Uterus (tissue), 4 donors: ENCODE results near the gene FOXA3. TPM values are rescaled to one million over a fixed set of nuclear protein-coding genes. Genes with fewer than 3 reads are reported as not detected.

Source experiments
- DNase-seq, 2 donors: peaks; one replicate each; pipeline ENCODE4 v3.0.0-alpha.2; 2019 to 2020
- H3K27ac ChIP-seq, 2 donors: fragments of 200-600 bp; sonication (generic); 1 replicate in 1 of 2; 2 replicates in 1 of 2; pipeline ENCODE4 v1.5.1; 2016 to 2018
- H3K27me3 ChIP-seq, 2 donors: fragments of 200-600 bp; sonication (generic); one replicate each; pipeline ENCODE4 v1.5.1; 2018 to 2019; ENCODE audit warnings: control low read depth in 1 of 2
- H3K36me3 ChIP-seq, 2 donors: fragments of 200-600 bp; sonication (generic); one replicate each; pipeline ENCODE4 v1.5.1; 2019; ENCODE audit warnings: control low read depth in 1 of 2
- H3K4me1 ChIP-seq, 2 donors: fragments of 200-600 bp; sonication (generic); one replicate each; pipeline ENCODE4 v1.5.1; 2018 to 2019; ENCODE audit warnings: control low read depth in 1 of 2
- H3K4me3 ChIP-seq, 2 donors: fragments of 200-600 bp; sonication (generic); 1 replicate in 1 of 2; 2 replicates in 1 of 2; pipeline ENCODE4 v1.5.1; 2018 to 2019; ENCODE audit warnings: mild to moderate bottlenecking in 1 of 2
- H3K9me3 ChIP-seq, 2 donors: fragments of 200-600 bp; sonication (generic); one replicate each; pipeline ENCODE4 v1.5.1; 2019; ENCODE audit warnings: control low read depth in 1 of 2
- POLR2A ChIP-seq, 2 donors: fragments of 450-650 bp; IDR thresholded peaks; one replicate each; pipeline ENCODE4 v1.6.1; 2016; ENCODE audit warnings: antibody characterized with exemption in 2 of 2, mild to moderate bottlenecking in 1 of 2, moderate library complexity in 1 of 2
- intact Hi-C: fragments of 100-400 bp; cut with DNase I; formaldehyde crosslinking; loops from one replicate; pipeline ENCODE4 v1.15.1; 2023; ENCODE audit warnings: low total_unique reads
- total RNA-seq, 4 donors: library from RNA; depleted of rRNA in 3 of 4; stranded (reverse); fragments of >200 nt in 3 of 4; gene quantifications; one replicate each; pipeline versions ENCODE4 v1.1.0 to v1.2.4, GENCODE V29; 2014 to 2023
- TF ChIP-seq, protein P1 (sequence below), 4 experiments: fragments of 200-600 bp in 2 of 4; fragments of 450-650 bp in 2 of 4; sonication (generic) in 2 of 4; IDR thresholded peaks; one replicate each; pipeline ENCODE4 v1.5.1; 2016 to 2019; ENCODE audit warnings: antibody characterized with exemption in 4 of 4, mild to moderate bottlenecking in 2 of 4, moderate library complexity in 1 of 4
- donor health status: DM: yes; HTN: yes; CAD: no.

Gene FOXA3
- total RNA-seq, 4 donors from 2014 or later, result not detected

DNA sequence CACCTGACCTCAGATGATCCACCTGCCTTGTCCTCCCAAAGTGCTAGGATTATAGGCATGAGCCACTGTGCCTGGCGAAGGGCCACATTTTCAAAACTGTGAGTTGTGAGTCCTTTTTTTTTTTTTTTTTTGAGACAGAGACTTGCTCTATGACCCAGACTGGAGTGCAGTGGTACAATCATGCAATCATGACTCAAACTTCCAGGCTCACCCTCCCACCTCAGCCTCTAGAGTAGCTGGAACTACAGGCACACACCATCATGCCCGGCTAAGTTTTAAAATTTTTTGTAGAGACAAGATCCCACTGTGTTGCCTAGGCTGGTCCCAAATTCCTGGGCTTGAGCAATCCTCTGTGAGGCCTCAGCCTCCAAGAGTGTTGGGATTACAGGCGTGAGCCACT is 42.1 kb downstream of the FOXA3 start:
- intact Hi-C loops, result no loop called here
- DNase-seq, result no peak
- H3K4me1 ChIP-seq, result peaks cover 0 to 6% of the 10 kb centered on the region in 2 donors
- TF ChIP-seq POLR2A (IDR thresholded peaks at IDR 0.05), result no peak
- TF ChIP-seq, protein P1, sequence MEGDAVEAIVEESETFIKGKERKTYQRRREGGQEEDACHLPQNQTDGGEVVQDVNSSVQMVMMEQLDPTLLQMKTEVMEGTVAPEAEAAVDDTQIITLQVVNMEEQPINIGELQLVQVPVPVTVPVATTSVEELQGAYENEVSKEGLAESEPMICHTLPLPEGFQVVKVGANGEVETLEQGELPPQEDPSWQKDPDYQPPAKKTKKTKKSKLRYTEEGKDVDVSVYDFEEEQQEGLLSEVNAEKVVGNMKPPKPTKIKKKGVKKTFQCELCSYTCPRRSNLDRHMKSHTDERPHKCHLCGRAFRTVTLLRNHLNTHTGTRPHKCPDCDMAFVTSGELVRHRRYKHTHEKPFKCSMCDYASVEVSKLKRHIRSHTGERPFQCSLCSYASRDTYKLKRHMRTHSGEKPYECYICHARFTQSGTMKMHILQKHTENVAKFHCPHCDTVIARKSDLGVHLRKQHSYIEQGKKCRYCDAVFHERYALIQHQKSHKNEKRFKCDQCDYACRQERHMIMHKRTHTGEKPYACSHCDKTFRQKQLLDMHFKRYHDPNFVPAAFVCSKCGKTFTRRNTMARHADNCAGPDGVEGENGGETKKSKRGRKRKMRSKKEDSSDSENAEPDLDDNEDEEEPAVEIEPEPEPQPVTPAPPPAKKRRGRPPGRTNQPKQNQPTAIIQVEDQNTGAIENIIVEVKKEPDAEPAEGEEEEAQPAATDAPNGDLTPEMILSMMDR (IDR thresholded peaks at IDR 0.05), result no peak
- no peaks in the 10 kb centered on the region for H3K9me3 ChIP-seq
- no peak overlapping the region for H3K4me3 ChIP-seq
- H3K27ac ChIP-seq, result no peak overlapping the region
- H3K36me3 ChIP-seq, result no peaks in the 10 kb centered on the region
- H3K27me3 ChIP-seq, result no peaks in the 10 kb centered on the region

DNA sequence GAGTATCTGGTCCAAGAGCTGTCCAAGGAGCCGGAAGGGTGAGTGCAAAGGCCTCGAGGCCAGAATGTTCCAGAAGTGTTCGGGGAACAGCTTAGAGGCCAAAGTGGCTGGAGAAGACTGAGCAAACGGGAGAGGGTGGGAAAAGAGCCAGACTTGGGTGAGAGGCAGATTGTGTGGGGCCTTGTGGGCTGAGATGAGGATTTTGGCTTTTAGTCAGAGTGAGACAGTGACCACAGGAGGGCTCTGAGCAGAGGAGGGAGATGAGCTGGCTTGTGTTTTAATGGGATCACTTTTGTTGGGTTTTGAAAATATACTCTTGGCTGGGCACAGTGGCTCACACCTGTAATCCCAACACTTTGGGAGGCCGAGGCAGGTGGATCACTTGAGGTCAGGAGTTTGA is 44.8 kb downstream of the FOXA3 start:
- TF ChIP-seq, protein P1 (IDR thresholded peaks at IDR 0.05), result no peak
- no peak for TF ChIP-seq POLR2A (IDR thresholded peaks at IDR 0.05)
- no peak for DNase-seq
- H3K27ac ChIP-seq, result no peak overlapping the region
- no peaks in the 10 kb centered on the region for H3K36me3 ChIP-seq
- H3K27me3 ChIP-seq, result no peaks in the 10 kb centered on the region
- intact Hi-C loops, result no loop called here
- H3K9me3 ChIP-seq, result no peaks in the 10 kb centered on the region
- no peaks in the 10 kb centered on the region for H3K4me1 ChIP-seq
- H3K4me3 ChIP-seq, result no peak overlapping the region

DNA sequence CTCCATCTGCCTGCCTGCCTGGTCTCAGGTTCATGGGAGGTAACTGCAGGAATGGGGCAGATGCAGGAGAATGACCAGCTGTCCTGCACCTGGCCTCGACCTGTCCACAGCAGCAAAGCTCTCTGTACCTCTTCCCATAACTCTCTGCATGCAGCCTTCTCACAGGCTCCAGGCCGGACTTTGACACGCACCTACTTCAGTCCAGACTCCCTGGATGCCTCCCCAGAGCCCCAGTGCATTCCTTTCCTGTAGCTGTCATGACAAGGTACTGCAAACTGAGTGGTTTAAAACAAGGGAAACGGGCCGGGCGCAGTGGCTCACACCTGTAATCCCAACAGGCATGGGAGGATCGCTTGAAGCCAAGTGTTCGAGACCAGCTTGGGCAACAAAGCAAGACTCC is 47.2 kb downstream of the FOXA3 start:
- H3K36me3 ChIP-seq, result no peaks in the 10 kb centered on the region
- no peaks in the 10 kb centered on the region for H3K4me1 ChIP-seq
- intact Hi-C loops, result no loop called here
- H3K27me3 ChIP-seq, result no peaks in the 10 kb centered on the region
- H3K27ac ChIP-seq, result no peak overlapping the region
- DNase-seq, result no peak
- no peak overlapping the region for H3K4me3 ChIP-seq
- H3K9me3 ChIP-seq, result no peaks in the 10 kb centered on the region
- TF ChIP-seq POLR2A (IDR thresholded peaks at IDR 0.05), result no peak
- TF ChIP-seq, protein P1 (IDR thresholded peaks at IDR 0.05), result no peak

DNA sequence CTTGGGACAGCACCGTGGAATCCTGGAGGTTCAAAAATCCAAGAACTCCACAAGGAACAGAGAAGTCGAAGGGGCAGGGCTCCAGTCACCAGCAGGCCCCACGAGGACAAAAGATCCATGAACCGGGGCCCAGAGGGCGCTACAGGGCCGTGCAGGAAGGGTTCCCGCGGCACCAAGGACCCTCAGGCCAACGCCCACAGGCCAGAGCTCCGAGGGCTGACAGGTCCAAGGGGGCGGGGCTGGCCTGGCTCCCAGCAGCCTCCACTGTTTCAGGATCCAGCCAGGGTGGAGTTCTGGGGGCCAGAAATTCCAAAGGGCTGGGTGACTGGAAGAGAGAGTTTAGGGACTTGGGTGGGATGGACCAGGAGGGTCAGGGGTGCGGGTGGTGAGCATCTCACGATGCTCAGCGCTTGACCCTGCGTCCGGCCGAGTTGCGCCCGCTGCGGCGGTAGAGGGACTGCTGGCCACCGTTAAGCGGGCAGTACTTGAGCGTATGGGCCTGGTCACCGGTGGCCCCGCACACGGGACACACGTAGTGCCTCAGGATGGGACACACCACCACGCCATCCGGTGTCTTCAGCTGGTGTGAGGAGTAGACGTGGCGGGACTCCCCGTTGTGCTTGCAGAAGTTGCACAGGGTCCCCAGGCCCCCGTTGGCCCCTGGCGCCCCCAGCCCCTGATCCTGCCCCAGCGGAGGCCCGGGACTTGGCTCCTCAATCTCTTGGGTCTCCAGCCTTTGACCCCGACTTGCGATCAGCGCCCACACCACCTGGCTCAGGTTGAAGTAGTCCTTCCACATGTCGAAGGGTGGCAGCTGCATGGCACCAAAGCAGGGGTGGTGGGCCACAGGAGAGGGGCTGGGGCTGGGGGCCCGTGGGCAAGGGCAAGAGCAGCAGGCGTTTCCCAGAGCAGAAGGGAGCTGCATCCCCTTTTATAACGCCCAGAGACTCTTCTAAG is 50.0 kb downstream of the FOXA3 start, which contains the start of gene NANOS2:
Gene NANOS2, minus strand, starts transcription at position 905 of the 957 bp plus-strand sequence. Its CDS starts 85 bp downstream, at position 820.
- Histone ChIP-seq H3K36me3 (no peaks in the 10 kb centered on the region), H3K27me3 (no peaks in the 10 kb centered on the region), H3K27ac (no peak within 1 kb of the TSS), H3K4me1 (no peaks in the 10 kb centered on the region), H3K4me3 (no peak within 1 kb of the TSS), H3K9me3 (no peaks in the 10 kb centered on the region)
- intact Hi-C loops, result no loop called here
- no peak for DNase-seq
- TF ChIP-seq, protein P1 (IDR thresholded peaks at IDR 0.05), result no peak
- TF ChIP-seq POLR2A (IDR thresholded peaks at IDR 0.05), result no peak

DNA sequence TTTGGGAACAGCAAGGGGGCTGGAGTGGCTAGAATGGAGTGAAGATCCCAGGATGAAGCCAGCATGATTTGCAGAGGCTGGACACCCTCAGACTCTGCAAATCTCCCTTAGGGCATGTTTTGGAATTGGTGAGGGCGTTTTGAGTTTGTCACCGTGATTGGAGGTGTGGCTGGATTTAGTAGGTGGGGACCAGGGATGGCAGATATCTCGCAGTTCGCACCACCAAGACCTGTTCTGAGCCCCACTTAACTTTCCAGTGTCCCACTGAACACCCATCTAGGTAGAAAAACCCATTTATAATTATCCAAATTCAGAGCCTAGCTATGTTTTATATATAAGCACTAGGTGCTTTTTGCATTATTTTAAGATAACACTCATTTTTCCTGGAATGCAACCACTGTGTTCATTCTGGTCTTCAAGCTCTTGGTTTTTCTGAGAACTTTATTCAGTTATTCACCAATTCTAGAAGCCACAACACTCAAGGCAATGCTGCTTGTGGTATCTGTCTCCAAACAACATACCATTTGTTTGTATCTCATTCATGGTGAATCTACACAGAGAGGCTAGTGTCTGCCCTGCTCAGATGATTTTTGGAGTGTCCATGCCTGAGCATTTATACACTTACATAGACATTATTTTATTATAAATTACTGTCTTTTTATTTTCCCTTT is 53.4 kb downstream of the FOXA3 start:
- intact Hi-C loops, result no loop called here
- no peak overlapping the region for H3K4me3 ChIP-seq
- H3K27ac ChIP-seq, result no peak overlapping the region
- no peaks in the 10 kb centered on the region for H3K27me3 ChIP-seq
- no peaks in the 10 kb centered on the region for H3K36me3 ChIP-seq
- TF ChIP-seq POLR2A (IDR thresholded peaks at IDR 0.05), result no peak
- TF ChIP-seq, protein P1 (IDR thresholded peaks at IDR 0.05), result no peak
- no peaks in the 10 kb centered on the region for H3K9me3 ChIP-seq
- no peaks in the 10 kb centered on the region for H3K4me1 ChIP-seq
- no peak for DNase-seq
